Measurements from ENCODE around the gene C1QB.
"Not testable (repeated sequence)": the region's sequence is repeated elsewhere in the genome, so short reads cannot be mapped to it uniquely, and the experiment has no call there.

Gene C1QB

DNA sequence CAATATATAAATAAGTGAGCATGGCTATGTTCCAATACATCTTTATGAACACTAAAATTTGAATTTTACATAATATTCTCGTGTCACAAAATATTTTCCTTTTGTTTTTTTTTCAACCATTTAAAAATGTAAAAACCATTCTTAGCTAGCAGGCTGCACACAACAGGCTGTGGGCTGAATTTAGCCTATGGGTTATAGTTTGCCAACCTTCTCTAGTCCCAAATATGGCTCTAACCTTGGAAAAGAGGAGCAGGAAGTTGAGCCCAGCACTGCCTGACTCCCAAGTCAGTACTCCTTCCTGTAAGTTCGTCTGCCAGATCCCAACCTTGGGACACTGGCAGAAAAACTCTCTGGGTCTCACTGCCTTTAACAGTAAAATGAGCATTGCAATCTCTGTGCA is 13.4 kb downstream of the C1QB start:
- DNase-seq (ENCODE audit: low spot score), result no peak

DNA sequence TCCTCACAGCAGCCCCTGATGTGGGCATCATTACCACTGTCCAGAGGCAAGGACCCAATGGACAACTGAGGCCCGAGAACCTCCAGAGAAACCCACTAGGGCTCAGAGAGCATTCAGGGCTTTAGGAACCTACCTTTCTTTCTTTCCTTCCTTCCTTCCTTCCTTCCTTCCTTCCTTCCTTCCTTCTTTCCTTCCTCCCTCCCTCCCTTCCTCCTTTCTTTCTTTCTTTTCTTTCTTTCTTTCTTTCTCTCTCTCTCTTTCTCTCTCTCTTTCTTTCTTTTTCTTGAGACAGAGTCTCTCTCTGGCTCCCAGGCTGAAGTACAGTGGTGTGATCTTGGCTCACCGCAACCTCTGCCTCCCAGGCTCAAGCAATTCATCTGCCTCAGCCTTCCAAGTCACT is 15.8 kb downstream of the C1QB start:
- DNase-seq (ENCODE audit: low spot score), result not testable (repeated sequence)

DNA sequence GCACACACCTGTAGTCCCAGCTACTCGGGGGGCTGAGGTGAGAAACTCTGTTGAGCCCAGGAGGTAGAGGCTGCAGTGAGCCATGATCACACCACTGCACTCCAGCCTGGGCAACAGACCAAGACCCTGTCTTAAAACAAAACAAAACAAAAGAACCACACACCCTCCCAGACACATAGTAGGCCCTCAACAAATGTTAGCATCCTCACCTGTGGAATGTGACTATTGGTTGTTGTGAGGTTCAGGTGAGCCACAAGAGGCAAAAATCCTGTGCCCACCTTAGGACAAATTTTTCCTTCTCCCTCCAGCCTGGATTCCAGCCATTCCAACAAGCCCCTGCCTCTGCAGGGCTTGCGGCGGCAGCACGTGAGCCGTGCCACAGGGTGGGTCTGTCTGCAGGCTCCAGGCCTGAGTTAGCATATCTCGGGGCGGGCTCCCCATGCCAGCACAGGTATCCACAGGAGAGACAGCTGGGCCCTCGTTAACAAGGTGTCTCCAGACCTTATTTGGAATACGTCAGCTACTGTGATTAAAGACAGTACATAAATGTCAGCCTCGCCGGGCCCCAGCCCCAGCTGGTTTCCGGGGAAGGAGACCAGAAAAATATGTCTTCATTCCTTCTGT is 17.4 kb downstream of the C1QB start:
- no peak for DNase-seq (ENCODE audit: low spot score)

DNA sequence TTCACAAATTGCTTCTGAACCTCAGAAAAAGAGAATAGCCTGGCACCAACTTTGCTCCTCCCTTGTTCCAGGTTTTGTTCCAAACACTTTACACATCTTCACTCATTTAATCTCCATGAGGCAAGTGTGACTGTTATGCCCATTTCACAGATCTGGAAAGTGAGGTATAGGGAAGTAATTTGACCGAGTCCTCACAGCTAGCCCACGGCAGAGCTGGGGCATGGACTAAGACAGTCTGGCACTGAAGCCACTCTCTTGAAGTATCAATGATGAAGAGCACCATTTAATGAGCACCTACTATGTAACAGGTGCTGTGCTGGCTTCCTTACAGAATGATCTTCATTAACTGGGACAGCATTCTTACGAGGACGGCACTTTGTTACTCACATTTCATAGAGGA is 19.0 kb downstream of the C1QB start:
- no peak for DNase-seq (ENCODE audit: low spot score)

DNA sequence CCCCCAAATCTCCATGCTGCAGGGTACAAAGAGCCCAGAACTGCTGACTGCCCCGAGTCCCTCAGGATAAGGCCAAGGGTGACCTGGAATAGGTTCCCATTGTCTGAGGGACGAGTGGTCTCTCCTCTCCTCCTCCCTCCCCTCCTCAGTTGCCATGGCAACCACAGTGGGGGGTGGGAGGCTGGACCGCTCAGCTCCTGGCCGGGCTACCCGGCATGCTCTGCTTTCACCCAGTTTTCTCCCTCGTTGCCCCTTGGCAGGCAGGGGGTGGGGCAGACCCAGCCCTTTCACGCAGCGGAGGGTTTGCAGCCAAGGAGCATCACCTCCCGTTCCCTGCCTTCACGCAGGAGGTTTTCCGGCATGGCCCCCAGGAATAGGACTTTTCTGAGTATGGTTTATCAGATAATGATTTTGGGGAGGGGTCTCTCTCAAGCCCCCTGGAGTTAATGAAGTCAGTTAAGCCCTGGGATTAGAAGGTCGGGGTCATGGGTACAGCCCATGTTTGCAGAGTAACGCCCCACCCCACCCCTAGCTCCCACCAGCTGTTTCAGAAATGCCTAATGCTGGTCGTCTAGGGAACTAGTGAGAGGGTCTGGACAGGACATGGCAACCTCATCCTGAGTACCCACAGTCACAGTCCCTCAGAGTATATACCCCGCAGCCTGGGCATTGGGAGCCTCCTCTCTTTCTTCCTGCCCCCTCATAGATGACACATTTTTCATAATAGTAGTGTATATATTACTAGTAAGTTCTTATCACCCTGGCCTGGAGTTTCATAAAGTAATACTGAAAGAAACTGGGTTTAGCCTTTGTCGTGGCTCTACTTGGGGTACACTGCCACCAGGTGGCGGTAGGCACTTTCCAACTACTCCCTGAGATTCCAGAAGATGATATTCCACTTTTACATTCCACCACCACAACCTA is 20.7 kb downstream of the C1QB start:
- DNase-seq (ENCODE audit: low spot score), result no peak

DNA sequence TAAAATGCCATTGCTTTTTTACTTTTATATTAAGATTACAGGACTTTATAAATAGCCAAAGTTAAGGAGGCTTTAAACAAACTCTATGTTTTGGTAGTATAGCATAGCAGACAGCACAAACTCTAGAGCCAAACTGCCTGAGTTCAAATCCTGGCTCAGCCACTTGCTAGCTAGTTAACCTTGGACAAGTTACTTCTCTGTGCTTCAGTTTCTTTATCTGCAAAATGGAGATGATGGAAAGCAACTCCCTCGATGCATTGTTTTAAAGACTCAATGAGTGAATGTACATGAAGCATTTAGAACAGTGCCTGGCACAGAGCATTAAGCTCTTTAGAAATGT is 21.3 kb downstream of the C1QB start:
- DNase-seq (ENCODE audit: low spot score), result no peak

DNA sequence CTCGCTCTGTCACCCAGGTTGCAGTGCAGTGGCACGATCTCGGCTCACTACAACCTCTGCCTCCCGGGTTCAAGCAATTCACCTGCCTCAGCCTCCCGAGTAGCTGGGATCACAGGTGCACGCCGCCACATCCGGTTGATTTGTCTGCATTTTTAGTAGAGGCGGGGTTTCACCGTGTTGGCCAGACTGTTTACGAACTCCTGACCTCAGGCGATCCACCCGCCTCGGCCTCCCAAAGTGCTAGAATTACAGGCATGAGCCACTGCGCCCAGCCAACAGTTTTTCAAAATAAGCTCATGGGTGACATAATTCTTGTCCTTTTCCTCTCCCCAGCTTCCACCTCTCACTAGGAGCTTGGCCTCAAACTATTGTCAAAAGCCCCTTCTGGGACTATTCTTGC is 23.1 kb downstream of the C1QB start:
- DNase-seq (ENCODE audit: low spot score), result not testable (repeated sequence)

DNA sequence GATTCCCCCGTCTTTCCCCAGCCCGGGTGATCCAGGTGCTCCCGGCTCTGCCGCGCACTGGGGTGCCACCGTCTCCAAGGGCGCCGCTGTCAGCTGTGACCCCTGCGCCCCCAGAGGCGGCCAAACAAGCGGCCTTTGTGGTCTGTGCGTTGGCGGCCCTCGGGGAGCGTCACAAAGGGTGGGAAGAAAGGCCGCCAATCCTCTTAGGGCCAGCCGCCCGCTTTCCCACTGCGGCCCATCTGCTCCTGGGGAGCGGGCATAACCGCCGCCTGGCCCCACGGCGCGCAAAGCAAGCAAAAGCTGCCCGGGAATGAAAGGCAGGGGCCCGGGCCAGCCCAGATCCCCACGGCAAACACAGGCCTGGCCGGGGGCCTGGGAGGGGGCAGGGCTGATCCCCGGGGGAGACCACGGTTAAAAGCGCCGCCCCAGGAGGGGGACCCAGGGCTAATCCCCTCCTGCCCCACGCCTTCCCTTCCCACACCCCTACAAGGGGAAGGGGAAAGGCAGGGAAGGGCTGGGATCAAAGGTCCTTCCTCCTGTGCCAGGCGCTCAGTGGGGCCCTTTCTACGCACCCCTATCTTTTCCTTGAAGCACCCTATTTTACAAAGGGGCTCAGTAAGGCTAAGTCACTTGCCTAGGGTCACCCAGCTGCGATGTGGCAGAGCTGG is 24.0 kb downstream of the C1QB start:
- no peak for DNase-seq (ENCODE audit: low spot score)

DNA sequence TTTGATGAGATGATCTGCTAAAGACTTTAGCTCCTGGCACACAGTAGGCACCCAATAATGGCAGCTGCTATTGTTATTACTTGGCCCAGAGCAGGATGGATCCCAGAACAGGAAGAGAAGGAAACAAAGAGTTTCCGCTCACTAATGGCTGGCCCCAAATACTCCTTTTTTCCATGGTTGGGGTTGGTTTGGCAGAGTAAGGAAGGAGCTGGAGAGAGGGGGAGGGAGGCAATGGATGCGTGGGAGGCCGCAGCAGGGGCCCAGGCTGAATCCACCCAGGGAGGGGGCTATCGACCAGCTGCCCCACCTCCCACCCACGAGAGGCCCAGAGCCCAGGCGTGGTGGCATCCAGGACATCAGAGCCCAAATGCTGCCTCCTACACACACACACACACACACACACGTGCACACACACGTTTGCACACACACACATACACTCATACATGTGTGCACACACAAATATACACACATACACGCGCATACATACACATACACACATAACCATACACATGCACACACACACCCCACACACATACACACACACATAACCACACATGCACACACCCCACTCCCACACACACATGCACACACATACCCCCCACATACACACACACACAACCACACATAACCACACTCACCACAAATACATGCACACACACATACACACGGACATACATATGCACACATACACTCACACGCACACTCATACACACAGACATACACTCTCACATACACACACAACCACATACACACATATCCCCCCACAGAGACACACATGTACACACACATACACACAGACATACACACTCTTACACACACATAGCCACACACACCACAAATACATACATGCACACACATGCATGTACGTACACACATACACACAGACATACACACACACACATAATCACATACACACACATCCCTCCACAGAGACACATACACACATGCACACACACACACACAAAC is 25.2 kb downstream of the C1QB start:
- DNase-seq (ENCODE audit: low spot score), result no peak

DNA sequence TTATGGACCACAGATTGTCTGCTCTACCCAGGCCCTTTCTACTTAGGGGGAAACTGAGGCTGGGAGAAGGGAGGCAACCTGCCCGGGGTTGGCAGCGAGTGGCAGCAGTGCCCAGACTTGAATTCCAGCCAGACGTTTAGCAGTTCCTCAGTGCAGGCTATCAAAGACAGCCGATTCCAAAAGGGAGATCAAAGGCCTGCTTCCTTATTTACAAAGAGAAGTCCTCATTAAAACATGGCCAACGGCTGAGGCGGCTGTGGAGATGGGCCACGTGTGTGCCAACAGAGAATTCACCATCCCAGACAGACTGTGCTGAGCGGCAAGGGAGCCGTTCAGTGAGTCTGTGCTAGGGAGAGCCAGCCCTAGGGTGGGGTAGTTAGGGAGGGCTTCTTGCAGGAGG is 27.7 kb downstream of the C1QB start:
- DNase-seq (ENCODE audit: low spot score), result no peak

DNA sequence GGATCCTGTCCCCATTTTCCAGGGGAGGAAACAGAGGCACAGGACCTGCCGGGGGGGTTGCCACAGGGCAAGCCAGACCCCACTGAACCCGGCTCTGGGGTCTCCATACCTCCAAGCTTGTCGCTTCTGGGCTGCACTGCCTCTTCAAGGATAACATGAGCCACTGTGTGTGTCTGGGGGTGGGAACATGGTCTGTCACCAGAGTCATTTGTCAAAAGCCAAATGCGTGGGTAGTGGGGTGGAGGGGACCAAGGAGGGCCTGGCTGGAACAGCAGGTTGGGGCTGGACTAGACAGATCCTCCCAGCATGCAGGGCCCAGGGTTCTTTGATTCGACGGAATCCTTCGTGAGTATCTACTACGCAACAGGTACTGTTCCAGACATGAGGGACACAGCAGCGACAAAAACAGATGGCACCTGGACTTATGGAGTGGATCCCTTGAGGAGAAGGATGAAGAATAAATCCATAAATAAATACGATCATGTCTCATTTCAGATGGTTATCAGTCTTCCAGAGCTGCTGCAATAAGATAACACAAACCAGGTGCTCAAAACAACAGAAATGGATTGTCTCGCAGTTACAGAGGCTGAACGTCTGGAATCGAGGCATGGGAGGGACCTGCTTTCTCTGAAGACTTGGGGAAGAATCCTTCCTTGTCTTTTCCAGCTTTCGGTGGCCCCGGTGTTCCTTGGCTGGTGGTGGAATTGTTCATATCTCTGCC is 28.7 kb downstream of the C1QB start:
- no peak for DNase-seq (ENCODE audit: low spot score)

DNA sequence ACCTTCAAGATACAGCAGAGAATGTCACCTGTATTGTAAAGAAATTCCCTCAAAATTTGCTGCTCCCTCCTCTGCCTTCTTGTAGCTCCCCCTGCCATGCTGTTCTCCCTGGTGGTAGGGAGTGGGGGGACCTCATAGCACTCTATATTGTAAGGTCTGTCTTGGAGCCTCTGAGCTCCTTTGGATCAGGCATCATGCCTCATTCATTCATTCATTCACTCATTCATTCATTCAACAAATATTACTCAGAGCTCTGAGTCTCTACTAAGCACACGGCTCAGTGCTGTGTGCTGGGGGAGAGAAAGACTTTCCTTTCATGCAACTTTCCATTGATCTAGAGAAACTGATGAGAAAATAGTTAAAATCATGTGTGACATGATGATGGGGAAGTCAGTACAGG is 30.5 kb downstream of the C1QB start:
- DNase-seq (ENCODE audit: low spot score), result no peak

DNA sequence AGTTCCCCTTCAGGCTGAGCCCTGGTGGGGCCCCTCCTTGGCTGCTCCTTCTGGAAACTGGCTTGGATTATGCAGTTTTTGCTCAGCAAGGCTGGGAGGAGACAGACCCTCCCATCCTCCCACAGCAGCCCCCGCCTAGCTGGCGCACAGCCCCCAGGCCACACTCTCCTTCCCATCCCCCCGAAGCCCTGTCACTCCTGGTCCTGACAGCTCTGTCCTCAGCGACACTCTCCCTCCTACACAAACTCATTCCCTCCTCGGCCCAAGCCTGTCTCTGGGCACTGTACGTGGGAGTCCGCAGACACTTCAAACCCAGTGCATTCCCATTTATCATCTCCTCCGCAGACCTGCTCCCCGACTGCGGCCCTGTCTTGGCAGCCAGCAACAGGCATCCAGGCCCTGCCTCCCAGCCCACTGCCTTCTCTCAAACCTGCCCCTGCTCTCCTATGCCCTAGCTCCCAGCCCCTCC is 32.6 kb downstream of the C1QB start:
- DNase-seq (ENCODE audit: low spot score), result no peak

DNA sequence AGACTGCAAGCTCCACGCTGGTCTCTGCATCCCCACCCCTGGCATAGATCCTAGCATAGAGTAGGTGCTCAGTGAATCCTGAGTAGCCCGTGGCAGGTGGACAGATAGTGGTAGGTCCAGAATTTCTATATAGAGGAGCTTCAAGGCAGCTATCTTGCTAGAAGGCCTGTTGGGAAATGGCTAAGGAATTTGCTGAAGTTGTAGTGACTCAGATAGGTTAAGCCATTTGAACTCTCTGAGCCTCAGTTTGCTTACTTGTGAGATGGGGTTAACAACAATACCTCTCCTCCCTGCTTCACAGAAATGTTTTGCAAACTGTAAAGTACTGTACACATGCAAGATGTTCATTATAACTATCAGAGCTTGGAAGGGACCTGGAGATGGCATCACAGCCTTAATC is 34.2 kb downstream of the C1QB start:
- no peak for DNase-seq (ENCODE audit: low spot score)

DNA sequence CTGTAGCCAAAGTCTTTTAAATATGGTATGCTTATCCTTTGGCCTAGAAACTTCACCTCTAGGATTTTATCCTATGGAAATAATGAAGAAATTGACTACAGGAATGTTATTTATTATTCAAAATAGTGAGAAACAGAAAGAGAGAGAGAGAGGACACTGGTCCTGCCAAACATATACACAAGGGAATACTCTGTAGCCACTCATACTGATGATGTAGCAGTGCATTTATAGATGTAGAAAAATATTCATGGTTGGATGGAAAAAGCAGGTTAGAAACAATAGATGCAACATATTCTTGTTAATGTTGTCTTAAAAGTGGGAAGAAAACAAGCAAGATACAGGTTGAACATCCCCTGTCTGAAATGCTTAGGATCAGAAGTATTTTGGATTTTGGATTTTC is 35.4 kb downstream of the C1QB start:
- DNase-seq (ENCODE audit: low spot score), result no peak

DNA sequence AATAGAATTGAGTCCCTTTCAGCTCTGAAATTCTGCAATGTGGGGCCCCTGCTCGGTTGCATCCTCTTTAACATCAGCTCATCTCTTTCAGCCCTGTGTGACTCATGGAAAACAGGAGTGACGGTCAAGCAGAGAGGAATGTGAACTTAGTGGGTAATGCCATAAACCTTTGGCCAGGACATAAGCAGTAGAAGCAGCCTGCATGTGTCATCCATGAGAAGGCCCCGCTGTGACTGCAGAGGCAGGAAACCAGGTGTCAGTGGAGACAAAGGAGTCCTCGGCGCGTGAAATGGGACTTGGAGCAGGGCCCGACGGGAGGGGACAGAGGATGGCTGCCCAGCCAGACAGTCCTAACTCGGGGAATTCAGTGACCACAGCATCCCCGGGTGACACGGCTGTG is 36.5 kb downstream of the C1QB start:
- DNase-seq (ENCODE audit: low spot score), result no peak

DNA sequence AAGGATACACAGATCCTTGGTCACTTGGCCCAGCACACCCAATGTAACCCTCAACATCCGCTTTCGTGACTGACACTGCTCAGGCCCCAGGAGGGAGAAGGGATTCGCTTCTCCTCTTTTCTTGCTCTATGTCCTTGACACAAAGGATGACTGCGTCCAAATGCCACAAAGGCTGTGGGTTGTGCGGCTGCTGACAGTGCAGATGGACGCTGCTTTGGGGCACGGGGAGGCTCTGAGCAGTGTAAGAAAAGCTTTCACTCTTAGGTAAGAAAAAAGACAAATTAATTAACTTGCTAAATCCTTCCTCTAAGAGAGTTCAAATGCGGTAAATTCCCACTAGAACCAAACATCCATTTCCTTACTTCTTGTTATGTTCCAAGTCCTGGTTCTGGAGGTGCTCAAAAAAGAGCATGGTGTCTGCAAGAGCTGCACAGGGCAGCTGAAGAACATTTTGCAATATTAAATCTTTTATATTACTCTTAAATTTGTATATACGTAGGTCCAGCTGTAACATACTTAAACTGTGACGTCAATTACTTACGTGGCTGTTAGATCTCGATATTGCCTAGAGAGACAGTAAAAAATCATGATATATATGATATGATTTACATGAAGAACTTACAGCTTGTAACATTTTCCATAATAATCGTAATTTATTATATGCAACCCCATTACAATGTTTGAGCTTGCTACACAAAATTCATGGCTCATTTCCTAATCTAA is 38.2 kb downstream of the C1QB start:
- DNase-seq (ENCODE audit: low spot score), result no peak

DNA sequence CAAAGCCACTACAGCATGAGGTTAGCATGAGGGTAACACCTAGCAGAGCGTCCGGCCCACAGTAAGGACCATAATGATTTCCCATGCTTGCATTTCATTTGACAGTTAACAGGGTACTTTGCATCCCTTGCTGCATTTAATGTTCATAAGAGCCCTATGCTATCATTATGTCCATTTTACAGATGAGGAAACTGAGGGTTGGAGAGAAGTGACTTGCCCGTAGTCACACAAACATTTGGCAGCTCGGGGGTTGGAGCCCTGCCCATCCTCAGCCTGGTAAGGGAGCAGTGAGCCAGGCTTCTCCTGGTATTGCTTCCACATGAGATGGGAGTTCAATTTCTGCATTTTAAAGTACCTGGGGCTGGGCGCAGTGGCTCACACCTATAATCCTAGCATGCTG is 41.1 kb downstream of the C1QB start:
- no peak for DNase-seq (ENCODE audit: low spot score)

DNA sequence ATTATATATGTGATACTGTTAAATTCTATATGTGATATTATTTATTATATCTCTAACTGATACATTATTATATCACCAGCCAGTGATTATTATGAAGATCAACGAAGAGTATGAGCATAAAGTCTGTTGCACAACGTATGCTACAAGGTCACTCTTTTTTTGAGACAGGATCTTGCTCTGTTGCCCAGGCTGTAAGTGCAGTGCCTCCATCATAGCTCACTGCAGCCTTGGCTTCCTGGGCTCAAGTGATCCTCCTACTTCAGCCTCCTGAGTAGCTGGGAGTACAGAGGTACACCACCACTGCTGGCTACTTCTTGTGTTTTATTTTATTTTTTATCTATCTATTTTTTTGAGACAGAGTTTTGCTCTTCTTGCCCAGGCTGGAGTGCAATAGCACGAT is 43.6 kb downstream of the C1QB start:
- no peak for DNase-seq (ENCODE audit: low spot score)

DNA sequence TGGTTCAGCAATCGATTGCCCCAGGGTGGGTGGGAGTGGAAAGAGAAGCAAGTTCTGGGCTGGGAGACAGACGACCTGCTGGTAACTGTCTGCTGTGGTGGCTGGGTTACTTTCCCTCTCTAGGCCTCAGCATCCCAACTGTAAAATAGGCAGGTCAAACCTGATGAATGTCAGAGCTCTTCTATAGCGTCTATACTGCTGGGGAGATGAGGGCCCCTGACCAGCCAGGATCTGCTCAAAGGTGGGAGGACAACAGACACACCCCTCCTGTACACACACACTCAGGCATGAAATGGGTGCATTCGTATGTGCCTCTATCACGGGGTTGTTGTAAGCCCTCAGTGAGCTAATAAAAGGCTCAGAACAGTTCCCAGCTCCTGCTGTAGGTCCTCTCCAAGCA is 44.9 kb downstream of the C1QB start:
- DNase-seq (ENCODE audit: low spot score), result no peak

Measured in hematopoietic multipotent progenitor cell treated with erythropoietin and hydrocortisone succinate and interleukin-3 and kit ligand, for 17 days (in vitro differentiated cells).